Endothelial cell of umbilical vein (primary cell): ENCODE data around the gene SMARCAD1. TPM values are rescaled to one million over a fixed set of nuclear protein-coding genes. Genes with fewer than 3 reads are reported as not detected.

ENCODE experiments used
- BruUV-seq: library from RNA; stranded (reverse); fragments of 400-500 nt; replicated peaks from 2 replicates; lab custom pipeline; 2021; lab: Mats Ljungman, UMichigan
- CTCF ChIA-PET: fragments of 300-600, 350-600 bp; sonication (Branson Sonifier 250); formaldehyde crosslinking; loops from one replicate; lab custom pipeline; 2021; ENCODE audit warnings: antibody characterized with exemption, inconsistent platforms; lab: Charles Lee
- POLR2A ChIA-PET: fragments of 300-600, 350-600 bp; sonication (Branson Sonifier 250); formaldehyde crosslinking; loops from one replicate; lab custom pipeline; 2021; ENCODE audit warnings: antibody characterized with exemption, inconsistent platforms; lab: Charles Lee
- DNase-seq: peaks from one replicate; pipeline ENCODE4 v3.0.0-alpha.2; 2011; ENCODE audit warnings: low read depth, low spot score
- FAIRE-seq: peaks from 2 replicates; lab custom pipeline; 2011; peaks lifted over from hg19 to GRCh38; lab: Jason Lieb, UNC
- H2AFZ ChIP-seq: 2 replicates; pipeline ENCODE4 v1.6.0; 2012; ENCODE audit warnings: low read depth, low read length, control low read depth, inconsistent platforms
- H3K27ac ChIP-seq: 2 replicates; pipeline ENCODE4 v1.5.1; 2011; ENCODE audit warnings: low read depth, mild to moderate bottlenecking, control low read depth, low read length, moderate library complexity; ENCODE audit not compliant: insufficient read depth
- H3K27me3 ChIP-seq, 2 experiments: 2 replicates each; pipeline versions ENCODE4 v1.6.0 to v1.6.1; 2011; ENCODE audit warnings: low read length in 2 of 2, mixed read lengths in 1 of 2; ENCODE audit not compliant: control insufficient read depth in 2 of 2, insufficient read depth in 2 of 2
- H3K36me3 ChIP-seq, 2 experiments: 2 replicates in 1 of 2; 3 replicates in 1 of 2; pipeline ENCODE4 v1.5.1; 2011; ENCODE audit warnings: low read length in 2 of 2, mild to moderate bottlenecking in 1 of 2, moderate library complexity in 1 of 2; ENCODE audit not compliant: control insufficient read depth in 2 of 2, insufficient read depth in 2 of 2; ENCODE audit errors: extremely low read depth in 1 of 2
- H3K4me1 ChIP-seq: 3 replicates; pipeline ENCODE4 v1.5.1; 2011; ENCODE audit warnings: mild to moderate bottlenecking, low read length; ENCODE audit not compliant: control insufficient read depth, insufficient read depth; ENCODE audit errors: extremely low read depth
- H3K4me2 ChIP-seq: 2 replicates; pipeline ENCODE4 v1.6.1; 2011; ENCODE audit warnings: low read length, control low read depth, mixed read lengths; ENCODE audit not compliant: insufficient read depth
- H3K4me3 ChIP-seq, 3 experiments: fragments of 200-600 bp in 1 of 3; sonication (generic), shearing (Covaris generic) in 1 of 3; replicated peaks in 1 of 3; 2 replicates each; pipeline ENCODE4 v1.5.1; 2011 to 2016; ENCODE audit warnings: control low read depth in 3 of 3, low read length in 3 of 3, mild to moderate bottlenecking in 2 of 3, inconsistent platforms in 1 of 3, low read depth in 1 of 3, moderate library complexity in 1 of 3; ENCODE audit not compliant: insufficient read depth in 1 of 3
- H3K79me2 ChIP-seq: 2 replicates; pipeline ENCODE4 v1.6.0; 2012; ENCODE audit warnings: low read length, inconsistent platforms; ENCODE audit not compliant: control insufficient read depth, insufficient read depth
- H3K9ac ChIP-seq: replicated peaks from 2 replicates; pipeline ENCODE3; 2011; ENCODE audit warnings: low read length, control low read depth; ENCODE audit not compliant: insufficient read depth; ENCODE audit errors: extremely low read depth
- H3K9me1 ChIP-seq: replicated peaks from 3 replicates; pipeline ENCODE4 v1.6.0; 2011; ENCODE audit warnings: mild to moderate bottlenecking, low read length; ENCODE audit not compliant: control insufficient read depth, insufficient read depth; ENCODE audit errors: extremely low read depth
- H3K9me3 ChIP-seq: replicated peaks from 2 replicates; pipeline ENCODE4 v1.5.1; 2012; ENCODE audit warnings: low read length, inconsistent platforms; ENCODE audit not compliant: control insufficient read depth, insufficient read depth
- H4K20me1 ChIP-seq: replicated peaks from 2 replicates; pipeline ENCODE3; 2011; ENCODE audit warnings: mild to moderate bottlenecking, low read length; ENCODE audit not compliant: control insufficient read depth, insufficient read depth; ENCODE audit errors: extremely low read depth
- CTCF ChIP-seq, 2 donors: IDR thresholded peaks; 1 replicate in 1 of 2; 2 replicates in 1 of 2; pipeline ENCODE4 v1.5.1; 2011; ENCODE audit warnings: low read length in 2 of 2, mild to moderate bottlenecking in 2 of 2, moderate library complexity in 2 of 2, control low read depth in 1 of 2, inconsistent platforms in 1 of 2, low read depth in 1 of 2; ENCODE audit not compliant: insufficient read depth in 1 of 2; ENCODE audit errors: extremely low read depth in 1 of 2
- EZH2 ChIP-seq: IDR thresholded peaks from 2 replicates; pipeline ENCODE4 v1.6.1; 2012; ENCODE audit warnings: borderline replicate concordance, low read depth, mild to moderate bottlenecking, moderate library complexity, low read length, inconsistent platforms; ENCODE audit not compliant: severe bottlenecking
- FOS ChIP-seq: IDR thresholded peaks from 2 replicates; pipeline ENCODE4 v1.6.1; 2011; ENCODE audit warnings: mild to moderate bottlenecking, low read length, moderate library complexity, borderline replicate concordance; ENCODE audit not compliant: insufficient read depth
- GATA2 ChIP-seq: IDR thresholded peaks from 2 replicates; pipeline ENCODE4 v1.7.0; 2011; ENCODE audit warnings: low read depth, mild to moderate bottlenecking, moderate library complexity, mixed read lengths, low read length; ENCODE audit not compliant: insufficient read length, insufficient read depth
- JUN ChIP-seq: IDR thresholded peaks from 2 replicates; pipeline ENCODE4 v1.6.1; 2011; ENCODE audit warnings: borderline replicate concordance, low read depth; ENCODE audit not compliant: insufficient read length, insufficient read depth
- MAX ChIP-seq: IDR thresholded peaks from 2 replicates; pipeline ENCODE4 v1.6.1; 2011; ENCODE audit not compliant: insufficient read depth, insufficient read length
- MYC ChIP-seq: IDR thresholded peaks from one replicate; pipeline ENCODE4 v1.6.1; 2011; ENCODE audit warnings: mild to moderate bottlenecking, low read depth, low read length
- POLR2A ChIP-seq: IDR thresholded peaks from 2 replicates; pipeline ENCODE4 v1.6.1; 2012; ENCODE audit warnings: low read depth, mild to moderate bottlenecking, control low read depth, low read length
- POLR2AphosphoS5 ChIP-seq: IDR thresholded peaks from 2 replicates; pipeline ENCODE4 v1.6.1; 2012; ENCODE audit warnings: low read depth, mild to moderate bottlenecking, control low read depth, low read length, moderate library complexity; ENCODE audit not compliant: insufficient read depth
- dilution Hi-C: fragments of 300-500 bp; cut with MboI; formaldehyde crosslinking; loops from one replicate; pipeline ENCODE4 v1.15.0; 2019; ENCODE audit warnings: low sequenced_read_pairs; ENCODE audit not compliant: extremely low pct_ligation_motif_present
- intact Hi-C: fragments of 100-400 bp; cut with micrococcal nuclease; formaldehyde crosslinking; loops from one replicate; pipeline ENCODE4 v1.10.0; 2022
- polyA plus RNA-seq, 4 experiments: library from polyadenylated mRNA; depleted of rRNA in 3 of 4; stranded (reverse) in 3 of 4; unstranded in 1 of 4; fragments of >200 nt; gene quantifications; 2 replicates each; pipeline versions ENCODE4 v1.2.1 to v1.2.3, GENCODE V29; 2011 to 2012; ENCODE audit warnings: missing spikeins in 1 of 4
- total RNA-seq: library from RNA; stranded (reverse); gene quantifications from 2 replicates; pipeline ENCODE4 v1.2.3, GENCODE V29; 2021

The SMARCAD1 gene
- total and polyA plus RNA-seq, 2 donors (not counting 3 experiments of a cell fraction or from before 2014, with no cell fraction given), result 15.5 to 34.8 TPM

- intact Hi-C loops, result no loop called here
- POLR2A ChIA-PET, result no interaction called here
- no peak overlapping the region for H3K4me2 ChIP-seq
- no peak for DNase-seq
- no peaks in the 10 kb centered on the region for H3K36me3 ChIP-seq
- no peaks in the 10 kb centered on the region for H3K4me1 ChIP-seq
- H3K27ac ChIP-seq, result no peak overlapping the region
- H2AFZ ChIP-seq, result no peak overlapping the region
- BruUV-seq, result no TSS peak
- H3K9ac ChIP-seq, result no peak overlapping the region
- dilution Hi-C loops, result no loop called here
- H3K27me3 ChIP-seq, result no peaks in the 10 kb centered on the region
- H3K79me2 ChIP-seq, result no peaks in the 10 kb centered on the region
- CTCF ChIA-PET, result interaction anchor here (0.9 to 3.2 kb wide), 12 partner anchors 8 to 72 kb away, joined by 3 to 49 read pairs (median 4); partner anchors contain the start of gene HPGDS
- no peak overlapping the region for H3K4me3 ChIP-seq
- no peaks in the 10 kb centered on the region for H3K9me3 ChIP-seq
- no peaks in the 10 kb centered on the region for H4K20me1 ChIP-seq
- FAIRE-seq, result no peak
- no peak for TF ChIP-seq POLR2AphosphoS5
- no peak for TF ChIP-seq FOS
- no peak for TF ChIP-seq JUN
- TF ChIP-seq CTCF (IDR thresholded peaks at IDR 0.05; ENCODE audit: extremely low read depth in 1 of 2, insufficient read depth in 1 of 2, low read depth in 1 of 2, low read length in 2 of 2), result no peak
- H3K9me1 ChIP-seq, result no peaks in the 10 kb centered on the region
These were observed 126.8 kb downstream of the SMARCAD1 start for GRCh38 chr4:94334476-94334875.

- Histone ChIP-seq H3K27ac (no peak overlapping the region), H3K4me3 (no peak overlapping the region), H3K27me3 (no peaks in the 10 kb centered on the region), H3K79me2 (no peaks in the 10 kb centered on the region), H3K4me2 (no peak overlapping the region), H3K9me1 (no peaks in the 10 kb centered on the region), H2AFZ (peak overlapping the region; percentile 34), H3K9ac (no peak overlapping the region), H4K20me1 (no peaks in the 10 kb centered on the region), H3K36me3 (no peaks in the 10 kb centered on the region), H3K4me1 (no peaks in the 10 kb centered on the region), H3K9me3 (no peaks in the 10 kb centered on the region)
- CTCF ChIA-PET, result interaction anchor here (1.3 kb wide), 1 partner anchor 9 kb away, joined by 4 read pairs; no protein-coding TSS in a partner anchor
- DNase-seq, result no peak
- intact Hi-C loops, result no loop called here
- no TSS peak for BruUV-seq
- POLR2A ChIA-PET, result no interaction called here
- no peak for TF ChIP-seq GATA2
- TF ChIP-seq MAX, result no peak
- TF ChIP-seq CTCF (IDR thresholded peaks at IDR 0.05; ENCODE audit: extremely low read depth in 1 of 2, insufficient read depth in 1 of 2, low read depth in 1 of 2, low read length in 2 of 2), result no peak
- no peak for TF ChIP-seq POLR2AphosphoS5
- TF ChIP-seq JUN, result no peak
- no peak for TF ChIP-seq MYC
- no peak for TF ChIP-seq FOS
- no peak for TF ChIP-seq POLR2A
- no peak for TF ChIP-seq EZH2
- dilution Hi-C loops, result no loop called here
- no peak for FAIRE-seq
These were observed 127.3 kb downstream of the SMARCAD1 start for GRCh38 chr4:94334962-94335361.
